ENCODE results near the gene NTRK1. TPM values are rescaled to one million over a fixed set of nuclear protein-coding genes. Genes with fewer than 3 reads are reported as not detected.

NTRK1 gene
- total RNA-seq, 1 donor from 2014 or later: 2.5 TPM

Other genes starting within 250 kb of the NTRK1 start
- 1.6 TPM for gene HAPLN2, start 241.4 kb upstream of the NTRK1 start, total RNA-seq
- 0.46 TPM for gene BCAN, start 218.7 kb upstream of the NTRK1 start, total RNA-seq
- 103 TPM for gene NES, start 183.5 kb upstream of the NTRK1 start, total RNA-seq
- 0.59 TPM for gene CRABP2, start 155.3 kb upstream of the NTRK1 start, total RNA-seq
- 14.4 TPM for gene METTL25B, start 132.4 kb upstream of the NTRK1 start, total RNA-seq
- 12.3 TPM for gene ISG20L2, start 132.1 kb upstream of the NTRK1 start, total RNA-seq
- gene MRPL24, start 119.8 kb upstream of the NTRK1 start, total RNA-seq: 99.8 TPM
- gene HDGF, start 109.2 kb upstream of the NTRK1 start, total RNA-seq: 185 TPM
- gene PRCC, start 93.3 kb upstream of the NTRK1 start, total RNA-seq: 39.4 TPM
- 1.1 TPM for gene SH2D2A, start 44.0 kb upstream of the NTRK1 start, total RNA-seq
- gene INSRR, start 1.7 kb upstream of the NTRK1 start, total RNA-seq: 0.40 TPM
- 6.7 TPM for gene PEAR1, start 32.9 kb downstream of the NTRK1 start, total RNA-seq
- gene LRRC71, start 59.8 kb downstream of the NTRK1 start, total RNA-seq: not detected
- 29.9 TPM for gene ARHGEF11, start 184.9 kb downstream of the NTRK1 start, total RNA-seq
- not detected for gene ETV3L, start 238.9 kb downstream of the NTRK1 start, total RNA-seq

Measured in Right ventricle myocardium superior (tissue), 1 donor.